ENCODE results near the gene PSENEN.
"Not testable (repeated sequence)": the region's sequence is repeated elsewhere in the genome, so short reads cannot be mapped to it uniquely, and the experiment has no call there.

PSENEN gene

DNA sequence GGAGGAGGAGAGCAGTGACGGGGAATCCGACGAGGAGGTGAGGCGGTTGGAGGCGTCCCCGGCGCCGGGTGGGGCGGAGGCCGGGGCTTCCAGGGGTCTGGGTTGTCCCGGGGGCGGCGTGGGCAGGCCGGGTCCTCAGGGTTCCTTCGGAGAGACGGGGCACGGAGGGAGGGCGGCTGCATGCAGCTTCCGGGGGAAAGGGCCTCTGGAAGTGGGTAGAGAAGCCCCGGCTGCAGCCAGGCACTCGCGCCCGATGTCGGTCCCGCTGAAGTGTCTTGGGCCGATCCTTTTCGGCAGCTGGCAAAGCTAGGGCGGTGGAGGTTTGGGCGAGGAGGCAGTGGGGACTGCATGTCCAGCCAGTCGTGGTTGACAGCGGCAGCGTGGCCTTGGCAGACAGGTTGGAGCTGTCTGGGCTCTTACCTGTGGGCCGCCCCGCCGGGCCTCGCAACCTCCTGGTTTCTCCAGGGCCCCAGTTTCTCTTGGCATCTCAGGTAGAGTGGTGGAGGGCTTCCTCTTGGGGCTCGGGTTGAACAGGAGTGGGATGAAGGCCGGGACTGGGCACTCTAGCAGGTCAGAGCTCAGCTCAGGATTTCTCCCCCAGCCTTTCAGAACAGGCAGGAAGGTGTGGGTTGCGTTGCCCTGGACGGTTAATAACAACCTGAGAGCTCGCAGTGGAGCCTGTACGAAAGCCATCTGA, 27.0 kb upstream of the PSENEN start:
- DNase-seq (ENCODE audit: low spot score): no peak

GRCh38 chr19:35719402-35720162, 25.9 kb upstream of the PSENEN start:
- DNase-seq (ENCODE audit: low spot score): no peak

DNA sequence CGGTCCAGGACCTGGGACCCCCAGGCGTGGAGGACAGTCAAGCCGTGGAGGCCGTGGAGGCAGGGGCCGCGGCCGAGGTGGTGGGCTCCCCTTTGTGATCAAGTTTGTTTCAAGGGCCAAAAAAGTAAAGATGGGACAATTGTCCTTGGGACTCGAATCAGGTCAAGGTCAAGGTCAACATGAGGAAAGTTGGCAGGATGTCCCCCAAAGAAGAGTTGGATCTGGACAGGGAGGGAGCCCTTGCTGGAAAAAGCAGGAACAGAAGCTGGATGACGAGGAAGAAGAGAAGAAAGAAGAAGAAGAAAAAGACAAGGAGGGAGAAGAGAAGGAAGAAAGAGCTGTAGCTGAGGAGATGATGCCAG, 25.3 kb upstream of the PSENEN start:
- no peak for DNase-seq (ENCODE audit: low spot score)

DNA sequence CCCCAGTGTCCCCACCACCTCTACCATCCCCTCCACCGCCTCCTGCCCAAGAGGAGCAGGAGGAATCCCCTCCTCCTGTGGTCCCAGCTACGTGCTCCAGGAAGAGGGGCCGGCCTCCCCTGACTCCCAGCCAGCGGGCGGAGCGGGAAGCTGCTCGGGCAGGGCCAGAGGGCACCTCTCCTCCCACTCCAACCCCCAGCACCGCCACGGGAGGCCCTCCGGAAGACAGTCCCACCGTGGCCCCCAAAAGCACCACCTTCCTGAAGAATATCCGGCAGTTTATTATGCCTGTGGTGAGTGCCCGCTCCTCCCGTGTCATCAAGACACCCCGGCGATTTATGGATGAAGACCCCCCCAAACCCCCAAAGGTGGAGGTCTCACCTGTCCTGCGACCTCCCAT, 24.8 kb upstream of the PSENEN start:
- DNase-seq (ENCODE audit: low spot score): no peak

DNA sequence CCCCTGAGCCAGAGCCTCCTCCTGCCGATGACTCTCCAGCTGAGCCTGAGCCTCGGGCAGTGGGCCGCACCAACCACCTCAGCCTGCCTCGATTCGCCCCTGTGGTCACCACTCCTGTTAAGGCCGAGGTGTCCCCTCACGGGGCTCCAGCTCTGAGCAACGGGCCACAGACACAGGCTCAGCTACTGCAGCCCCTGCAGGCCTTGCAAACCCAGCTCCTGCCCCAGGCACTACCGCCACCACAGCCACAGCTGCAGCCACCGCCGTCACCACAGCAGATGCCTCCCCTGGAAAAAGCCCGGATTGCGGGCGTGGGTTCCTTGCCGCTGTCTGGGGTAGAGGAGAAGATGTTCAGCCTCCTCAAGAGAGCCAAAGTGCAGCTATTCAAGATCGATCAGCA, 24.1 kb upstream of the PSENEN start:
- DNase-seq (ENCODE audit: low spot score): no peak

GRCh38 chr19:35722461-35722860, 23.0 kb upstream of the PSENEN start:
- DNase-seq (ENCODE audit: low spot score): no peak

DNA sequence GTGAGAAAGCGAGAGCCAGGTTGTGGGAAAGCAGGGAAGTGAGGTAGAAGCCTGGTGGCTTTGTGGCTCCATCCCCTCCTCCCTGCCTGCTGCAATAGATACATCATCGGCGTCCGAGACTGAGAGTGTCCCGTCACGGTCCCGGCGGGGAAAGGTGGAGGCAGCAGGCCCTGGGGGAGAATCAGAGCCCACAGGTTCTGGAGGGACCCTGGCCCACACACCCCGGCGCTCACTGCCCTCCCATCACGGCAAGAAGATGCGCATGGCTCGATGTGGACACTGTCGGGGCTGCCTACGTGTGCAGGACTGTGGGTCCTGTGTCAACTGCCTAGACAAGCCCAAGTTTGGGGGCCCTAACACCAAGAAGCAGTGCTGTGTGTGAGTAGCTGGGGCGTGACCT, 22.6 kb upstream of the PSENEN start:
- DNase-seq (ENCODE audit: low spot score): no peak

GRCh38 chr19:35723671-35724070, 21.8 kb upstream of the PSENEN start:
- DNase-seq (ENCODE audit: low spot score): no peak

DNA sequence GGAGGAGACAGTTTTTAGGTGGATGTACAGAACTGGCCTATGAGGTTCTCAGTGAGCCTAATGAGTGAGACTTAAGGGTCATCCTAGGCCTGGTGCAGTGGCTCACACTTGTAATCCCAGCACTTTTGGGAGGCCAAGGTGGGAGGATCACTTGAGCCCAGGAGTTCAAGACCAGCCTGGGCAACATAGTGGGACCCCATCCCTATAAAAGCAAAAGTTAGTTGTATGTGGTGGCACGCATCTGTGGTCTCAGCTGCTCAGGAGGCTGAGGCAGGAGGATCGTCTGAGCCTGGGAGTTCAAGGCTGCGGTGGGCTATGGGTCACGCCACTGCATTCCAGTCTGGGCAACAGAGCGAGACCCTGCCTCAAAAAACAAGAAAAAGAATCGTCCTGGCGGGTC, 21.3 kb upstream of the PSENEN start:
- DNase-seq (ENCODE audit: low spot score): not testable (repeated sequence)

- no peak for DNase-seq (ENCODE audit: low spot score)
These were observed 20.9 kb upstream of the PSENEN start for GRCh38 chr19:35724560-35724959.

- no peak for DNase-seq (ENCODE audit: low spot score)
These were observed 20.1 kb upstream of the PSENEN start for GRCh38 chr19:35725216-35725861.

- no peak for DNase-seq (ENCODE audit: low spot score)
These were observed 18.1 kb upstream of the PSENEN start for GRCh38 chr19:35727053-35727955.

GRCh38 chr19:35727956-35728706, 17.3 kb upstream of the PSENEN start:
- no peak for DNase-seq (ENCODE audit: low spot score)

DNA sequence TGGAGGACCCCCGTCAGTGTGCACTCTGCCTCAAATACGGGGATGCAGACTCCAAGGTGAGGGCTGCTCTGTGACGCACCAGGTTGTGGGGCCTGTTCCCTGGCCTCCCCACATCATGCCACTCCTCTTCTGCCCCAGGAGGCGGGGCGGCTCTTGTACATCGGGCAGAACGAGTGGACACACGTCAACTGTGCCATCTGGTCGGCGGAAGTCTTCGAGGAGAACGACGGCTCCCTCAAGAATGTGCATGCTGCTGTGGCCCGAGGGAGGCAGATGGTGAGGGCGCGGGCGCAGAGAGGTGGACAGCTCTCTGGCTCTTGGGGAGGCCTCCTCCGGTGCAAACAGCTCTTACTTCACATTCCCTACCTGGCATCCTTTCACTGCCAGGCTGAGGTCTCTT, 16.4 kb upstream of the PSENEN start:
- DNase-seq (ENCODE audit: low spot score): no peak

GRCh38 chr19:35729763-35730162, 15.7 kb upstream of the PSENEN start:
- DNase-seq (ENCODE audit: low spot score): no peak

GRCh38 chr19:35730326-35730725, 15.1 kb upstream of the PSENEN start:
- DNase-seq (ENCODE audit: low spot score): no peak

DNA sequence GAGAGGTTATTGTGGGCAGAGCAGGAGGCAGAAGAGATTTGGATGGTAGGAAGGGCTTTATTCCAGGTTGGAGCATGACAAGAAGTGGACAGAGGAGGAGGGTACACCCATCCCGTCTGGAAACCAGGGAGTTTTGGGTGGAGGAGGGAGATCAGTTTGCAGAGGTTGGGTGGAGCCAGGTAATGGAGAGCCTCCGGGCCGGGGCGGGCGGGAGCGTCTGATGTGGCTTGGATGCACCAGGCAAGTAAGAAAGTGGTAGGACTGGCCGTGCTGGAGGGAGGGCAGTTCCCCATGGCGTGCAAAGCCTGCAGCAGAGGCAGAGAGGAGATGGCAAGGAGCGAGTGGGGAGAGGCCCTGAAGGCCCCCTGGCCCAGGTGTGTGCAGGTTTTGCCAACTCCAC, 14.1 kb upstream of the PSENEN start:
- no peak for DNase-seq (ENCODE audit: low spot score)

DNA sequence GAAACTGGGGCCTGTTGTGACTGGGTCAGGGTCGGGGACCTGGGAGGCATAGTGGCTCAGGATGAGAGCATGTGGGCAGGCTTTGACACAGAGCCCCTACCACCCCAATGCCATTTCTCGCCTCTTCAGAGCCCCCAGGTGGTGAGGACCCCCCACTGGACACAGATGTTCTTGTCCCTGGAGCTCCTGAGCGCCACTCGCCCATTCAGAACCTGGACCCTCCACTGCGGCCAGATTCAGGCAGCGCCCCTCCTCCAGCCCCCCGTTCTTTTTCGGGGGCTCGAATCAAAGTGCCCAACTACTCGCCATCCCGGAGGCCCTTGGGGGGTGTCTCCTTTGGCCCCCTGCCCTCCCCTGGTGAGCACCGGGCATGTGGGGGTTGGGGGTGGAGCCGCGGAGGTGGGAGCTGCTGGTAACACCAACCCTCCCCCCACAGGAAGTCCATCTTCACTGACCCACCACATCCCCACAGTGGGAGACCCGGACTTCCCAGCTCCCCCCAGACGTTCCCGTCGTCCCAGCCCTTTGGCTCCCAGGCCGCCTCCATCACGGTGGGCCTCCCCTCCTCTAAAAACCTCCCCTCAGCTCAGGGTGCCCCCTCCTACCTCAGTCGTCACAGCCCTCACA, 13.6 kb upstream of the PSENEN start:
- no peak for DNase-seq (ENCODE audit: low spot score)

GRCh38 chr19:35732540-35733179, 12.8 kb upstream of the PSENEN start:
- DNase-seq (ENCODE audit: low spot score): no peak
